ENCODE measurements around the gene CAMTA1. TPM values are rescaled to one million over a fixed set of nuclear protein-coding genes. Genes with fewer than 3 reads are reported as not detected.

Gene CAMTA1
- total RNA-seq, 1 experiment from 2014 or later, result 102 TPM

- H3K36me3 ChIP-seq (replicated peaks; ENCODE audit: control insufficient read depth, insufficient read depth, low read length), result no peaks in the 10 kb centered on the region
- DNase-seq, result peak; percentile 65
- H3K27me3 ChIP-seq (ENCODE audit: control insufficient read depth, insufficient read depth, low read length), result no peaks in the 10 kb centered on the region
- no peak overlapping the region for H3K4me3 ChIP-seq (ENCODE audit: insufficient read depth, low read depth, low read length)
Observed at GRCh38 chr1:7261490-7261889, 476.2 kb downstream of the CAMTA1 start.

DNA sequence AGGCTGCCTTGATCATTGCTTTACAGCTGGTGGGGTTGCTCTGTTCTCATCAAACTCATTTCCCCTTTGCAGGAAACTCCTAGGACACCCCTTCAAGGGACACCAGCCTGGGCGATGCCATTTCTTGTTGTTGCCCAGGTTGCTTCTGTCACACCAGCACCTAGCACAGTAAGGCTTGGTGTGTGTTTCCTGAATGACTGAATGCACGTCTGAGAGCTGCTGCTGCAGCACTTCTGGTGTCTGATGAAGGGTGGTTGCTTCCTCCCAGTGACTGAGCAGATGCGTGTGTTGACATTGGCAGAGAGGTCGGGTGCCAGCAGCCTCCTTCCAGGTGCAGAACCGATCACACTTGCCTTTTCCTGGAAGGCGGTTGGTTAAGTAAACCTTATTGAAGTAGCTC, 477.4 kb downstream of the CAMTA1 start:
- no peak for DNase-seq

DNA sequence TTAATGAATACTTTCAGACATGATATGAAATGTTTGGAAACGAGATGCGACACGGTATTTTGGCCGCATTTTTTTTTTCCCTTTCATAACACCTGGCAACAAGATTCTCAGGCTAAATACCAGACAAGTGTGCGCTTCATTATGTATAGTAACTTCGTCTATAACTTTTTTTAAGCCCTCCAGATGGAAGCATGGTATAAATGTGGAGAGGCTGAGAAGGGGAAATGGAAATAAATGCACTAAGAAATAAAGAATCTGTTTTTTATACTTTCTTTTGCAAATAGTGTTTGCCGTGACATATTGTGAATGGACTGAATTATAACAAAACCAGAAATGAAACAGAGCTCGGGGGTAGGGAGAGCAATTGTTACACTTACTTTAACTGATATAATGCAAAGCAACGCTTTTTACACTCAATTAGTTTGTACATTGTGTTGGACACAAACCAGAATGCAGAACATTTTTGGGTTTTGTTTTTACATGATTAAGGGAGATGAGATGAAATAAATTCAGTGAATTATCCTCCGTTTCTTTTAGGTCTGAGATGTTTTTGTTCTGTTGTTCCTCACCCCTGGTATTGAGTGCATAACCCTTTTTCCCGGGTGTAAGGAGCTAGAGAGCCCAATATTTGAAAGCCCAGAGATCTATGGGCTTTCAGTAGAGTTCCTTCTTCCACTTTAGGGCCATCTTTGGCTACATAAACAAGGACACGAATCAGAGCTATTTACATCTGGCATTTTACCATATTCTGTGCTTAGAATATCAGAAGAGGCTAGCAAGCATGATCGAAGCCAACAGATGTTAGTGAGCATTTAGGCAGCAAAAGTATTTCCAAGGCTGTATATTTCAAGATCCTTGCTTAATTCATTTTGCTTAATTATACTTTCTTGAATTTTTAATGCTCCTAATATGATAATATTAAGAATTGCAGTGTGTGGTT, 478.0 kb downstream of the CAMTA1 start:
- no peak for DNase-seq
- Histone ChIP-seq H3K36me3 (replicated peaks; ENCODE audit: control insufficient read depth, insufficient read depth, low read length) (no peaks in the 10 kb centered on the region), H3K4me3 (ENCODE audit: insufficient read depth, low read depth, low read length) (no peak overlapping the region)

More for the DNA sequence above, 477.4 kb downstream of the CAMTA1 start:
- Histone ChIP-seq H3K27me3 (ENCODE audit: control insufficient read depth, insufficient read depth, low read length) (no peaks in the 10 kb centered on the region), H3K36me3 (replicated peaks; ENCODE audit: control insufficient read depth, insufficient read depth, low read length) (no peaks in the 10 kb centered on the region), H3K4me3 (ENCODE audit: insufficient read depth, low read depth, low read length) (no peak overlapping the region)

DNA sequence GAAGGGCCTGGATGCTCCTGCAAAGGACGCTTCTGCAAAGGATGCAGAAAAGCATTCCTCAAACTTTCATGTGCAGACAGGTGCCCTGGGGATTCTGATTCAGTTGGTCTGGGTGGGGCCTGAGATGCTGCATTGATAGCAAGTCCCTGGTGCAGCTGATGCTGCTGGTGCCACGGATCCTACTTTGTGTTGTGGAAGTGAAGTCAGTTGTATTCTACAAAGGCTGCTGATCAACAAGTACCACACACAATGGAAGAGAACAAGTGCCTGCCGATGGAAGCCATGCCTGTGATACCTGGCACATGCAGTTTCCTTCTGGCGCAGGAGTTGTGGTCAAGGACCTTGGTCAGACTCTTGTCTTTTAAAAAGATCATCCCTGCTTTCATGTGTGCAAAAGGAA, 478.8 kb downstream of the CAMTA1 start:
- Histone ChIP-seq H3K36me3 (replicated peaks; ENCODE audit: control insufficient read depth, insufficient read depth, low read length) (no peaks in the 10 kb centered on the region), H3K27me3 (ENCODE audit: control insufficient read depth, insufficient read depth, low read length) (no peaks in the 10 kb centered on the region), H3K4me3 (ENCODE audit: insufficient read depth, low read depth, low read length) (no peak overlapping the region)
- no peak for DNase-seq

More for the DNA sequence above, 478.0 kb downstream of the CAMTA1 start:
- no peaks in the 10 kb centered on the region for H3K27me3 ChIP-seq (ENCODE audit: control insufficient read depth, insufficient read depth, low read length)

GRCh38 chr1:7265771-7266371, 480.6 kb downstream of the CAMTA1 start:
- H3K4me3 ChIP-seq (ENCODE audit: insufficient read depth, low read depth, low read length), result no peak overlapping the region
- H3K36me3 ChIP-seq (replicated peaks; ENCODE audit: control insufficient read depth, insufficient read depth, low read length), result no peaks in the 10 kb centered on the region

DNA sequence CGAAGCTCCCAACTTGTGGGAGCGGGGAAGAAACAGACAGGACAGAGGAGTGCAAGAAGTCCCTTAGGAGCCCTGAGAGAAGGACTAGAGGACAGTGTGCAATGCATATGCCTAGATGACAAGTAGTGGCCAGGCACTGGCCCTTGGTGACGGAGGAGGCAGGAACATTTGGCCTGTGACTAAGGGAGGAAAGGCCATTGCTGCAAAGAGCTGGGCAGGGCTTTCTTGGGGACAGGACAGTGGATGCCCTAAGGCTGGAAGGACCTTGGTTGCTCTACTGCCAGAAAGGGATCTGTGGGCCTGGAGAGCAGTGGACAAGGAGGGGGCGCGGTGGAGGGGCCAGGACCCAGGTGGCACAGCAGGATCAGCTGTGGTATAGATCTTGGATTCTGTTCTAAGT, 481.3 kb downstream of the CAMTA1 start:
- DNase-seq, result no peak
- H3K36me3 ChIP-seq (replicated peaks; ENCODE audit: control insufficient read depth, insufficient read depth, low read length), result no peaks in the 10 kb centered on the region

More at GRCh38 chr1:7265771-7266371, 480.6 kb downstream of the CAMTA1 start:
- H3K27me3 ChIP-seq (ENCODE audit: control insufficient read depth, insufficient read depth, low read length), result no peaks in the 10 kb centered on the region
- DNase-seq, result no peak

DNA sequence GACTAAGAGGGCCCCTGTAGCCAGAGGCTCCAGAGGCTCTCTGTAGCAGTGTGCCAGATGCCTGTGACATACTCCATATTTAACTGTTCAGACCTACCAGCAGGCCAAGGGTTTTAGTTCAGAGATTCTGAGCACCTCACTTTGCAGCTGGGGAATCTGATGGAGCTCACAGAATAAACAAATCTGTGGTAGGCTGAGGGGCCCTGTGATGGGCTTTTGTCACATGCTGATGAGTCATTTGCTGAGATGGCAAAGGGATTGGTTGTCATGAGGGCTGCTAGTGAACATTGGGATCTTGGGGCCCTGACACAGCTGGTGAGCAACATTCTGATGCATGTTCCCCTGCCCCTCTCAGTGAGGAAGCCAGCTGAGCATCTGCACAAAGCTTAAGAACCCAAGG, 482.2 kb downstream of the CAMTA1 start:
- H3K36me3 ChIP-seq (replicated peaks; ENCODE audit: control insufficient read depth, insufficient read depth, low read length), result no peaks in the 10 kb centered on the region
- H3K4me3 ChIP-seq (ENCODE audit: insufficient read depth, low read depth, low read length), result no peak overlapping the region
- no peak for DNase-seq
- no peaks in the 10 kb centered on the region for H3K27me3 ChIP-seq (ENCODE audit: control insufficient read depth, insufficient read depth, low read length)

More for the DNA sequence above, 481.3 kb downstream of the CAMTA1 start:
- Histone ChIP-seq H3K4me3 (ENCODE audit: insufficient read depth, low read depth, low read length) (no peak overlapping the region), H3K27me3 (ENCODE audit: control insufficient read depth, insufficient read depth, low read length) (no peaks in the 10 kb centered on the region)

DNA sequence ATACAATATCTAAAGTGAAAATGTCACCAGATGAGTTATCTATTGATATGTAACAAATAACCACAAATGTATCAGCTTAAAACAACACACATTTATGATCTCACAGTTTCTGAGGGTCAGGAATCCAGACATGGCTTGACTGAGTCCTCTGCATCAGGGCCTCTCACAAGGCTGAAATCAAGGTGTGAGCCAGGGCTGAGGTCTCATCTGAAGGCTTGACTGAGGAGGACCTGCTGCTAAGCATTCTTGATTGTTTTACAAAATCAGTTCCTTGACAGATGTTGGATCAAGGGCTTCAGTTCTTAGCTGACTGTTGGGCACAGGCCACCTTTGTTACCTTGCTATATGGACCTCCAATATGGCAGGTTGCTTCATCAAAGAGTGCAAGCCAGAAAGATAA, 483.7 kb downstream of the CAMTA1 start:
- Histone ChIP-seq H3K27me3 (ENCODE audit: control insufficient read depth, insufficient read depth, low read length) (no peaks in the 10 kb centered on the region), H3K4me3 (ENCODE audit: insufficient read depth, low read depth, low read length) (no peak overlapping the region), H3K36me3 (replicated peaks; ENCODE audit: control insufficient read depth, insufficient read depth, low read length) (no peaks in the 10 kb centered on the region)
- DNase-seq, result no peak

DNA sequence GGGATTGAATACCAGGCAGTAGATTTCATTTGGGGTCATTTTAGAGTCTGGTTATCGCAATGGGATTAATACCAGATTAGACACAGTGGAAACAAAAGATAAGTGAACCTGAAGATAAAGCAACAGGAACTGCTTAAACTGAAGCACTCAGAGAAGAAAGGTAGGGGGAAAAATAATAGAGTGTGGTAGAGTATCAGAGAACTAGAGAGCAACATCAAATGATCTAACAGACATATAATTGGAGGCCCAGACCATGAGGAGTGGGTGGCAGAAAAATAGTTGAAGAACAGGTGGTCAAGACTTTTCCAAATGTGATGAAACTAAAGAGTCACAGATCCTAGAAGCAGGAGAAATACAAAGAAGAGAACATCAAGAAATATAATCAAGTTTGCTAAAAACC, 484.3 kb downstream of the CAMTA1 start:
- H3K36me3 ChIP-seq (replicated peaks; ENCODE audit: control insufficient read depth, insufficient read depth, low read length), result no peaks in the 10 kb centered on the region
- H3K4me3 ChIP-seq (ENCODE audit: insufficient read depth, low read depth, low read length), result no peak overlapping the region
- H3K27me3 ChIP-seq (ENCODE audit: control insufficient read depth, insufficient read depth, low read length), result no peaks in the 10 kb centered on the region
- no peak for DNase-seq

- Histone ChIP-seq H3K36me3 (replicated peaks; ENCODE audit: control insufficient read depth, insufficient read depth, low read length) (no peaks in the 10 kb centered on the region), H3K4me3 (ENCODE audit: insufficient read depth, low read depth, low read length) (no peak overlapping the region), H3K27me3 (ENCODE audit: control insufficient read depth, insufficient read depth, low read length) (no peaks in the 10 kb centered on the region)
- DNase-seq, result no peak
Observed at GRCh38 chr1:7274256-7274655, 489.0 kb downstream of the CAMTA1 start.

DNA sequence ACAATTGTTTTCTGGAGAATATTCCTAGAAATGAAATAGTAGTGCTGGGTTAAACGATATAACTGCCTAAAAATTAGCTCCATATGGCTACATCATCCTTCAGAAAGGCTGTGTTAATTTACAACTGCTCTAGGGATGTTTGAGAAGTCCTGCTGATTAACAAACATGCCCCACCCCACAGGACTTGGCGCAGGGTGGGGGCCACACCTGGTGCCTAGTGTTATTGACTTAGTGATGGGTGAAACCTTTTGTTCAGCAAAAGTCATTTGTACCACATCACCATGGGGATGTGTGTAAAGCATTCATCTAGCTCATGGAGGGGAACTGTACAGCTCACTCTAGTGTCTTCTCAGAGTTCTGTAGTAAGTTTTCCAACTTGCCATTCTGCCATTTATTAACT, 492.8 kb downstream of the CAMTA1 start:
- Histone ChIP-seq H3K36me3 (replicated peaks; ENCODE audit: control insufficient read depth, insufficient read depth, low read length) (no peaks in the 10 kb centered on the region), H3K27me3 (ENCODE audit: control insufficient read depth, insufficient read depth, low read length) (no peaks in the 10 kb centered on the region), H3K4me3 (ENCODE audit: insufficient read depth, low read depth, low read length) (no peak overlapping the region)
- no peak for DNase-seq

DNA sequence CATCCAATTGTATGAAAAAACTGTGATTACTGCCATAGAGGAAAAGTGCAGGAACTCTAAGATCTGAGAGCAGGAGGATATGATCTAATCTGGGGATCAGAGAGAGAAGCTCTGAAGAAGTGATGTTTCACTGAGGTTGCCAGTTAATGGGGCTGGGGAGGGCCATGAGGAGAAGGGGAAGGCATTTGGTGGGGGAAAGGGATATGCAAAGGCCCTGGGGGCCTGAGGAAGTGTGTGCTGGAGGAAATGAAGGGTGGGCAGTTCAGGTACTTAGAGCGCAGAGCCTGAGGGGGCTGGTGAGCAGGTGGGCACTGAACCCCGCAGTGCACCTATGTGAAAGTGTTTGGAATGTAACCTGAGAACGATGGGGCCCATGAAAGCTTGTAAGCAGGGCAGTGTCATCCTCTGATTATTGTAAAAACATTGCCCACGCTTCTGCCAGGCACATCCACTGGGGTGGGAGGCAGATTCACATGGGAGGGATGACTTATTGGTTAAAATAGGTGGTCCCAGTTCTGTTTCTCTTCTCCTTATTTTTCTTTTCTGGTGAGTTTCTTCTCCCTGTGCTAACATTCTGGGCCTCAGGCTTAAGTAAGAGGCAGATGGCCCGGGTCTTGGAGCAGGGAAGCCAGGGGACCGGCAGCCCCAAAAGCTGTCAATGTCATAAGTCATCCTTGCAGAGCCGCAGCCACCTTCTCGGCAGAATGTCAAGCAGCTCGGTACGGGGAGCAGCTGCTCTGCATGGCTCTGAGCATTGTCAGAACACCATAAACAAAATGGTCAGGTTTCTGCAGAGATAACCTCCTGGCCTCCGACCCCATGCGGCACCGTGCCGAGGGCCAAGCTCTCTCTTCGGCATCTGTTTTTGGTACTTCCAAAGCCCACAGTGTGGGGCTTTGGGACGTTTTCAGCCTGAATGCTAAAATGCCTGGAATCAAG, 493.8 kb downstream of the CAMTA1 start:
- H3K4me3 ChIP-seq (ENCODE audit: insufficient read depth, low read depth, low read length), result no peak overlapping the region
- no peak for DNase-seq
- no peaks in the 10 kb centered on the region for H3K36me3 ChIP-seq (replicated peaks; ENCODE audit: control insufficient read depth, insufficient read depth, low read length)
- no peaks in the 10 kb centered on the region for H3K27me3 ChIP-seq (ENCODE audit: control insufficient read depth, insufficient read depth, low read length)

DNA sequence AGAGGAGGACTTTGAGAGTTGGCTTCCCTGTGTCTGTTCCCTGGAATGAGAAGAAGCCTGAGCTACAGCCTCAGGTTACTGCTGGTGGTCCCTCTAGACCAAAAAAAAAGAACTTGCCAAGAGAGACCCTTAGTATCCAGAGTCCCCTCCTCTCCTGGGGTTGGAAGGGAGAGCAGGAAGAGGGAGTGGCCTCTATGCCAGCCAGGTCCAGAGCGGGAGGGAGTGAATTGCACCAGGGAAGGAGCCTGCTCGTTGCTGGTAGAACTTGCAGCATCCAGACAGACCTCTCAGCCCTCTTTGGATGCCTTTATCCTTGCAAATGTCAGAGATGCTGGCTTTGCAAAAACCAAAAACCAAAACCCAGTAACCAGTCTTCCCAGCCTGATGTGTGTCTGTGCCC, 494.5 kb downstream of the CAMTA1 start:
- DNase-seq, result no peak
- H3K36me3 ChIP-seq (replicated peaks; ENCODE audit: control insufficient read depth, insufficient read depth, low read length), result no peaks in the 10 kb centered on the region

GRCh38 chr1:7280347-7280960, 495.2 kb downstream of the CAMTA1 start:
- Histone ChIP-seq H3K4me3 (ENCODE audit: insufficient read depth, low read depth, low read length) (no peak overlapping the region), H3K27me3 (ENCODE audit: control insufficient read depth, insufficient read depth, low read length) (no peaks in the 10 kb centered on the region)
- no peak for DNase-seq

More for the DNA sequence above, 494.5 kb downstream of the CAMTA1 start:
- H3K27me3 ChIP-seq (ENCODE audit: control insufficient read depth, insufficient read depth, low read length), result no peaks in the 10 kb centered on the region
- H3K4me3 ChIP-seq (ENCODE audit: insufficient read depth, low read depth, low read length), result no peak overlapping the region

More at GRCh38 chr1:7280347-7280960, 495.2 kb downstream of the CAMTA1 start:
- no peaks in the 10 kb centered on the region for H3K36me3 ChIP-seq (replicated peaks; ENCODE audit: control insufficient read depth, insufficient read depth, low read length)
